HCEC 1CT (cell line): ENCODE data around the gene QPCT.

Source experiments
- DNase-seq: peaks from one replicate; pipeline ENCODE4 v3.0.0-alpha.2; 2017

QPCT gene

GRCh38 chr2:37325625-37326071, 18.8 kb upstream of the QPCT start:
- no peak for DNase-seq

GRCh38 chr2:37326285-37326684, 18.1 kb upstream of the QPCT start:
- DNase-seq = peak; percentile 84

GRCh38 chr2:37326866-37327634, 17.4 kb upstream of the QPCT start:
- no peak for DNase-seq

GRCh38 chr2:37330681-37331080, 13.7 kb upstream of the QPCT start:
- no peak for DNase-seq

GRCh38 chr2:37332560-37332959, 11.9 kb upstream of the QPCT start:
- DNase-seq = no peak

GRCh38 chr2:37333256-37333655, 11.2 kb upstream of the QPCT start:
- DNase-seq = no peak

GRCh38 chr2:37335604-37336003, 8.8 kb upstream of the QPCT start:
- no peak for DNase-seq

- no peak for DNase-seq
These were observed 6.7 kb upstream of the QPCT start for GRCh38 chr2:37337620-37338280.

GRCh38 chr2:37338933-37339332, 5.5 kb upstream of the QPCT start:
- no peak for DNase-seq

GRCh38 chr2:37340637-37341036, 3.8 kb upstream of the QPCT start:
- no peak for DNase-seq

- DNase-seq = no peak
These were observed 1.7 kb upstream of the QPCT start for GRCh38 chr2:37342591-37343220.

- DNase-seq = peak; percentile 28
These were observed 644 bp upstream of the QPCT start for GRCh38 chr2:37343537-37344434.

GRCh38 chr2:37348155-37348554, 3.7 kb downstream of the QPCT start:
- no peak for DNase-seq

- DNase-seq = no peak
These were observed 4.9 kb downstream of the QPCT start for GRCh38 chr2:37349231-37349860.

GRCh38 chr2:37350034-37350433, 5.6 kb downstream of the QPCT start:
- DNase-seq = no peak

GRCh38 chr2:37354531-37354930, 10.1 kb downstream of the QPCT start:
- DNase-seq = no peak

- no peak for DNase-seq
These were observed 11.3 kb downstream of the QPCT start for GRCh38 chr2:37355735-37356134.

- DNase-seq = no peak
These were observed 11.9 kb downstream of the QPCT start for GRCh38 chr2:37356299-37356698.

GRCh38 chr2:37357069-37357468, 12.6 kb downstream of the QPCT start:
- DNase-seq = peak; percentile 31

- DNase-seq = no peak
These were observed 13.1 kb downstream of the QPCT start for GRCh38 chr2:37357530-37357929.

GRCh38 chr2:37358466-37358865, 14.0 kb downstream of the QPCT start:
- no peak for DNase-seq

- DNase-seq = no peak
These were observed 16.9 kb downstream of the QPCT start for GRCh38 chr2:37361216-37361815.
